Measurements from ENCODE around the gene ZNF420. TPM values are rescaled to one million over a fixed set of nuclear protein-coding genes. Genes with fewer than 3 reads are reported as not detected.
"Not testable (repeated sequence)": the region's sequence is repeated elsewhere in the genome, so short reads cannot be mapped to it uniquely, and the experiment has no call there.

ZNF420 gene
- 1 to 10 TPM; 5.6 to 8.6 TPM for total RNA-seq

DNA sequence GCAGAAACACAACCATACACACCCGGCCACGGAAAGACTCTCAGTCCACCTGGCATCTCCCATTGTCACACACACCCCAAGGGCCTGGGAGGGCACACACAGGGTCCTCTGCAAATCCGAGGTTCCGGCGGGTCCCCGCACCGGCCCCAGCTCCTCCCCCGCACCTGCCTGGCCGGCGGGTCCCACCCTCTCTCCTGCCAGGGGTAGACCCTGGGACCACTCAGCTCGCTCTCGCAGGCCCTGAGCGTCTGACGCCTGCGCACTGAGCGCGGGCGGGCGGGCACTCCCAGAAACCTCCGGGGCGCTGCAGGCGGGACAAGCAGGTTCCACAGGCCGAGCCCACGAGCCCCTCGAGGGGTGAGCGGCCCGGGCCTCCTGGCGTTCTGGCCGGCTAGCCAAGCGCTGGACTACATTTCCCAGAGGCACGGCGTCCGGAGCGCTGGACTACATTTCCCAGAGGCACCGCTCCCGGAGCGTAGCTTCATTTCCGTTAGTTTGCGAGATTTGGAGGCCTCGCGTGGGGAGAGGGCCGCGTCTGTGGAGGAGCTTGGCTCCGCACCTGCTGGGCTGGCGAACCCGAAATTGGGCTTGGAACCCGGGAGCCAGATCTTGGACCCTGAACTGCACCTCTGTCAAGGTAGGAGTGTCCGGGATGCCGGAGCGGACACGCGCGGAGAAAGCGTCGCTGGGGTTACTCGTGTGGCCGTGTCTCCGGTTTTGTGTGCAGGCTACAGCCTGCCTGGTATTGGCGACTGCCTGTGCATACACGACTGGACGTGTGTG lies at the start of gene ZNF420:
Gene ZNF420 (plus strand): TSS at position 500 of the 783 bp plus-strand sequence. CDS start 10,686 bp downstream, outside the sequence.
- Histone ChIP-seq H3K9me3 (peaks cover 5 to 14% of the 10 kb centered on the region in 2 donors), H3K27me3 (no peaks in the 10 kb centered on the region), H3K36me3 (peaks cover 13% of the 10 kb centered on the region), H3K4me3 (peak within 1 kb of the TSS; percentile 79 to 90), H3K4me1 (peaks cover 0 to 22% of the 10 kb centered on the region in 2 donors), H3K27ac (peak within 1 kb of the TSS; percentile 88 to 93)
- DNase-seq (ENCODE audit: low spot score) = peak; percentile 90
- TF ChIP-seq, protein P1, sequence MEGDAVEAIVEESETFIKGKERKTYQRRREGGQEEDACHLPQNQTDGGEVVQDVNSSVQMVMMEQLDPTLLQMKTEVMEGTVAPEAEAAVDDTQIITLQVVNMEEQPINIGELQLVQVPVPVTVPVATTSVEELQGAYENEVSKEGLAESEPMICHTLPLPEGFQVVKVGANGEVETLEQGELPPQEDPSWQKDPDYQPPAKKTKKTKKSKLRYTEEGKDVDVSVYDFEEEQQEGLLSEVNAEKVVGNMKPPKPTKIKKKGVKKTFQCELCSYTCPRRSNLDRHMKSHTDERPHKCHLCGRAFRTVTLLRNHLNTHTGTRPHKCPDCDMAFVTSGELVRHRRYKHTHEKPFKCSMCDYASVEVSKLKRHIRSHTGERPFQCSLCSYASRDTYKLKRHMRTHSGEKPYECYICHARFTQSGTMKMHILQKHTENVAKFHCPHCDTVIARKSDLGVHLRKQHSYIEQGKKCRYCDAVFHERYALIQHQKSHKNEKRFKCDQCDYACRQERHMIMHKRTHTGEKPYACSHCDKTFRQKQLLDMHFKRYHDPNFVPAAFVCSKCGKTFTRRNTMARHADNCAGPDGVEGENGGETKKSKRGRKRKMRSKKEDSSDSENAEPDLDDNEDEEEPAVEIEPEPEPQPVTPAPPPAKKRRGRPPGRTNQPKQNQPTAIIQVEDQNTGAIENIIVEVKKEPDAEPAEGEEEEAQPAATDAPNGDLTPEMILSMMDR (IDR thresholded peaks at IDR 0.05) = peak in 1 of 2 donors; percentile 17

DNA sequence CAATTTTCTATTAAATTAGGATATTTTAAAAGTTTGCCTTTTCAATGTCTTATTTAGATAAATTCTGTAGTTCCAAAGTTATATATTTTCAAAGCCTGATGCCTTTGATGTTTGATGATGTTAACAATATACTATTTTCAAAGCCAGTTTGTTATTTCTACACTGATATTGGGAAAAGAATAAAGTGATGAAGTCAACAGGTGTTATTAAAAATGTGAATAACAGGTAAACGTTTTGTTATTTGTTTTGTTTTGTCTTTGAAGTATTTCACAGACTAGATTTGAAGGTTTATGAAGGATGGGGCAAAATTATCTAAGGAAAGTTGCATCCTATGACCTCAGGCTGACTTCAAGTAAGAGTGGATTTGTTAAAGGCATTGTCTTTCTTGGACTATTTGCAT lies 33.1 kb upstream of the ZNF420 start:
- Histone ChIP-seq H3K27me3 (no peaks in the 10 kb centered on the region), H3K4me1 (no peaks in the 10 kb centered on the region), H3K4me3 (no peak overlapping the region), H3K36me3 (no peaks in the 10 kb centered on the region), H3K9me3 (peaks cover 0 to 29% of the 10 kb centered on the region in 2 donors), H3K27ac (no peak overlapping the region)
- DNase-seq (ENCODE audit: low spot score) = no peak
- TF ChIP-seq, protein P1 (IDR thresholded peaks at IDR 0.05) = no peak

DNA sequence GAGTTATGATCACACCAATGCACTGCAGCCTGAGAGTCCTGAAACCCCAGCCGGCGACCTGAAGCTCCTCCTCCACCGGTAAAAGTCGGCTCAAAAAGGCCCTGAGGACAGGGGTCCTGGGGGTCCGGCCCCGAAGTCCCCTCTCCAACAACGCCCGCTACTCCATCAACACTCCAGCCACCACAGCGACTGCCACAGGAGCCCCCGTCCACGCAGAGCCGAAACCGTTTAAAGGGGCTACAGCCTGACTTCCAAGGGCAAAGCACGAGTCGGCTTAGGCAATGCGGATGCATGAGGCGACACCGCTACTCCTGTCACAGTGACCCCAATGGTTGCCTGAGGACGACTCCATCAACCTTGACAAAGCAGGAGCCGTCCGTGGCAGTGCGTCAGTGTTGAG lies 22.9 kb upstream of the ZNF420 start:
- H3K9me3 ChIP-seq = peaks cover 0 to 9% of the 10 kb centered on the region in 2 donors

DNA sequence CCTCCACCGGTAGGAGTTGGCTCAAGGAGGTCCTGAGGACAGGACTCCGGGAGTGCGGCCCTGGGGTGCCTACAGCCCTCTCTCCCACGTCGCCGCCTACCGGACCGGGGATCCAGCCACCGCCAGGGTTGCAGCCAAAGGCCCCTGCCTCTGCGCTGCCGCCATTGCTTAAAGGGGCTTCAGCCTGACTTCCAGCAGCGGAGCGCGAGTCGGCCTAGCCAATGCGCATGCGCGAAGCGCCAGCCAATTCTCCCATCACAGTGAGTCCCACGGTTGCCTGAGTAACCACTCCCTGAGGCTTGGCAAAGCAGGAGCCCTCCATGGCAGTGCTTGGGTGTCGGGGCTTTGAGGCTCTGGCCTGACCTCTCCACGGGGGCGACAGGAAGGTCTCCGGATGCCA lies 21.5 kb upstream of the ZNF420 start:
- Histone ChIP-seq H3K36me3 (no peaks in the 10 kb centered on the region), H3K27ac (no peak overlapping the region), H3K9me3 (peaks cover 0 to 9% of the 10 kb centered on the region in 2 donors), H3K4me1 (no peaks in the 10 kb centered on the region), H3K4me3 (no peak overlapping the region), H3K27me3 (no peaks in the 10 kb centered on the region)
- no peak for DNase-seq (ENCODE audit: low spot score)
- TF ChIP-seq, protein P1 (IDR thresholded peaks at IDR 0.05) = no peak

More for the DNA sequence above, 22.9 kb upstream of the ZNF420 start:
- Histone ChIP-seq H3K27me3 (no peaks in the 10 kb centered on the region), H3K4me3 (no peak overlapping the region), H3K36me3 (no peaks in the 10 kb centered on the region), H3K27ac (no peak overlapping the region), H3K4me1 (no peaks in the 10 kb centered on the region)
- DNase-seq (ENCODE audit: low spot score) = no peak
- TF ChIP-seq, protein P1 (IDR thresholded peaks at IDR 0.05) = no peak

DNA sequence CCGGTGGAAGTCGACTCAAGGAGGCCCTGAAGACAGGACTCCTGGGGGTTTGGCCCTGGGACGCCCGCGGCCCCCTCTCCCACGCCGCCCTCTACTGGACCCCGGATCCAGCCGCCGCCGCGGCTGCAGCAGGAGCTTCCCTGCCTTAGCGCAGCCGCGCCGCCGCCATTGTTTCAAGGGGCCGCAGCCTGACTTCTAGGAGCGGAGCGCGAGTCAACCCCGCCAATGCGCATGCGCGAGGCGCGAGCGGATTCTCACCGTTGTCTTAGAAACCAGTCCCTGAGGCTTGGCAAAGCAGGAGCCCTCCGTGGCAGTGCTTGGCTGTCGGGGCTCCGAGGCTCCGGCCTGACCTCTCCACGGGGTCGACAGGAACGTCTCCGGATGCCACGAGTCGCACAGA lies 19.1 kb upstream of the ZNF420 start:
- DNase-seq (ENCODE audit: low spot score) = no peak
- Histone ChIP-seq H3K27me3 (no peaks in the 10 kb centered on the region), H3K27ac (no peak overlapping the region), H3K4me3 (no peak overlapping the region), H3K4me1 (no peaks in the 10 kb centered on the region), H3K9me3 (peaks cover 0 to 6% of the 10 kb centered on the region in 2 donors), H3K36me3 (no peaks in the 10 kb centered on the region)
- TF ChIP-seq, protein P1 (IDR thresholded peaks at IDR 0.05) = no peak

DNA sequence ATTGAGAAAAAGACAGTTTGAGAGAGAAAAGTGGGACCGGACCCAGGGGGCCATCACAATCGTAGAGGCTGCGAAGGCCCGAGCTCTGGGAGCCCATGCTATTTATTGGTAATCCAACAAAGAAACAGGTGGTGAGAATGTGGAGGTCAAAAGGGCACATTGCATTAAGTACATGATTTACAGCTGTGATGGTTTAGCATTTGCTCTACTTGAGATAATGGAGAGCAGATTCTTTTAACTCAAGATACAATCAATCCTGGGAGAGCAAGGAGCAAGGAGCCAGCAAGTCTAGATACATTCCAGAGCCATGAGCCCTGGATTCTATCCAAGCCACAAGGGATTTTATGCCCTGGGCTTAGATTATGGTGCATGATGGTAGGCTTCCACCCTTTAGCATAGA lies 13.3 kb upstream of the ZNF420 start:
- peaks cover 0 to 33% of the 10 kb centered on the region in 2 donors for H3K9me3 ChIP-seq
- not testable (repeated sequence) for H3K4me3 ChIP-seq; DNase-seq (ENCODE audit: low spot score)

More for the DNA sequence above, 13.3 kb upstream of the ZNF420 start:
- not testable (repeated sequence) for H3K36me3 ChIP-seq, H3K4me1 ChIP-seq, H3K27ac ChIP-seq, H3K27me3 ChIP-seq

All from right atrium auricular region (tissue), 2 donors.